ENCODE measurements around the gene SPATA21.

The SPATA21 gene

GRCh38 chr1:16451841-16452528 lies 14.8 kb upstream of the SPATA21 start:
- DNase-seq, result no peak

- DNase-seq, result no peak
Observed at GRCh38 chr1:16450863-16451481, 13.7 kb upstream of the SPATA21 start.

DNA sequence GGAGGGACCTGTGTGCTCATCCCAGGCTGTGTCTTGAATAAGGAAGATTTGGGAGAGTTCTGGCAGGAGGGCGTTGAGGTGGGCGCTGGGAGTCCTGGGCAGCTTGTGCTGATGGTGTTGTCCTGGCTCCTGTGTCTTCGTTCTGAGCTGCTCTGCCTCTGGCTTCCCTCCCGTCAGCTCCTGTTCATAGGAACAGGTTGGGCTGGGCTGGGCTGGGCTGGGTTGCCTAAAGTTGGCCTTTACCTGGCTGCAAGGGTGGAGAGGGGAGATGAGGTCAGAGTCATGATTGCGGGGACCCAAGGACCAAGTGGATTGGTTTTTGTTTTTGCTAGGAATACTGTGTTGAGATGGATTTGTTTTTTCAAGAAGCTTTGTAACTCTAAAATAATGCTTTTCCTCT lies 12.4 kb upstream of the SPATA21 start:
- no peak for DNase-seq

DNA sequence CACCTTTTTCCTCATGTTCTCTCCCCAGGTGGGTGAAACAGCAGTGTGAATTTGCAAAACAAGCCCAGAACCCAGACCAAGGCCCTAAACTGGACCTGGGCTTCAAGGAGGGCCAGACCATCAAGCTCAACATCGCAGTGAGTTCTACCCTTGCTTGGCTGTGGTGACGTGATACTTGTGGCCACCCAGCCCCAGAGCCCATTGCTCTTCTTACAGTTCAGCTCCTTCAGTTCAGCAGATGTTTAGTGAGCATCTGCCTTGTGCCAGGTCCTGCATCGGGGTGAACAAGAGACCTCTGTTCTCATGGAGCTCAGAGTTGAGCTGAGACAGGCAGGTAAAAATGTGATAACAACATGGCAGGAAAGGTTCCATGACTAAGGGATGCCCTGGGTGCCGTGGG lies 11.8 kb upstream of the SPATA21 start:
- DNase-seq, result no peak

GRCh38 chr1:16447641-16448040 lies 10.4 kb upstream of the SPATA21 start:
- no peak for DNase-seq

DNA sequence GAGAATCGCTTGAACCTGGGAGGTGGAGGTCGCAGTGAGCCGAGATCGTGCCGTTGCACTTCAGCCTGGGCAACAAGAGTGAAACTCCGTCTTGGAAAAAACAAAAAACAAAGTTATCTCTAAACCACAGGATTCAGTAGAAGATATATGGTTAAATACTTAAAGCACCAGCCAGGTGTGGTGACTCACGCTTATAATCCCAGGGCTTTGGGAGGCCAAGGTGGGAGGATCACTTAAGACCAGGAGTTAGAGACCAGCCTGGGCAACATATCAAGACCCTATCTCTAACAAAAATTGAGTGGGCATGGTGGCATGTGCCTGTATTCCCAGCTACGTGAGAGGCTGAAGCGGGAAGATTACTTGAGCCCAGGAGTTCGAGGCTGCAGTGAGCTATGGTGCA lies 8.9 kb upstream of the SPATA21 start:
- DNase-seq, result no peak

GRCh38 chr1:16445052-16445451 lies 7.8 kb upstream of the SPATA21 start:
- DNase-seq, result no peak

DNA sequence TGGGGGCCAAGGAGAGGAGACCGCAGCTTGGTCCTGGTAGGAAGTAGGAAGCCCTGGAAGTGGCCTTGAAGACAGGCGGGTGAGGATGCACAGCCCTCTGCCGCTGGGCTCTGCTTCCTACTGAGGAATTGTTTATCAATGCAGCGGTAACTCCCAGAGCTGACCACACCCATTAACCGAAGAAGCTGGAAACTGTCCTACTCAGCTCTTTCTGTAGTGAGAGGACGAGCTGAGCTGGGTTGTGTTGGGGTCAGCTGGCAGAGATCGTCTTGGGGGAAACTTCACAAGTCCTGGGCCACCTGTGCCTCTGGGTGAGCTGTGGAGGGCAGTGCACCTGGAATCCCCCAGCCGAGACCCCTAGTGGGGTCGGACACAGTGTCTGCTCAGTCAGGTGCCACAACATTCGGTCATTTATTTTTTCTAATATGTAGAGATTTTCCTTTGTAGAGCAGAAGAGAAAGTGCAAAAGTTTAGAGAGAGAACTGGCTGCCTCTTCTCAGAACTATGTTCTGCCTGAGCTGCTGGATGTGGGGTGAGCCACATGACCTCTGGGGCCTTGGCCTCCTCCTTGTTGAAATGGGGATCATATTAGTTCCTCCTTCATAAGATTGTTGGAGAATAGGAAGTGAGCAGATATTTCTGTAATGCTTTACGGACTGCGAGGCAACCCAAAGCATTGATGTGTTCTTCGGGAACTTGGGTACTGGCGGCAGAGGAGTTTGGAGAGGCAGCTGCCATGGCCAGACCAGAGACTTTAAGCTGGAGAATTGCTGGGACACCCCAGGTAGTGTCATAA lies 6.9 kb upstream of the SPATA21 start:
- no peak for DNase-seq

GRCh38 chr1:16442941-16443340 lies 5.7 kb upstream of the SPATA21 start:
- DNase-seq, result no peak

DNA sequence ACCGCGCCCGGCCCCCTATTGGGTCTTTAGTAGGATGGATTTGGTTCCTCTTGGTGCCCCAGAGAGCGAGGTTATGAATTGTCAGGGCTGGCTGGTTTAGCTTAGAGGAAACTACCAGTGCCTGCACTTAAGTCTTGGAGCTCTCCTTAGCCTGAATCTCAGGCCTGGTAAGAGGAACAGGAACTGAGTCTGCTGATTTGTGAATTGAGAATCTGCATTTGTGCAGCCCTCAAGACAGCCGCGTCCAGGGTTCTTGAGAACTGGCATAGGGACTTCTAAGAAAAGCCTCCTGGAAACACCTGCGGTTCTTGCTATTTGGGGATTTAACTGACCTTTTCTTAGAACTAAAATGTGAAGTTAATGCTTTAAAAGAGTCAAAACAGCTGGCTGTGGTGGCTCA lies 5.0 kb upstream of the SPATA21 start:
- no peak for DNase-seq

DNA sequence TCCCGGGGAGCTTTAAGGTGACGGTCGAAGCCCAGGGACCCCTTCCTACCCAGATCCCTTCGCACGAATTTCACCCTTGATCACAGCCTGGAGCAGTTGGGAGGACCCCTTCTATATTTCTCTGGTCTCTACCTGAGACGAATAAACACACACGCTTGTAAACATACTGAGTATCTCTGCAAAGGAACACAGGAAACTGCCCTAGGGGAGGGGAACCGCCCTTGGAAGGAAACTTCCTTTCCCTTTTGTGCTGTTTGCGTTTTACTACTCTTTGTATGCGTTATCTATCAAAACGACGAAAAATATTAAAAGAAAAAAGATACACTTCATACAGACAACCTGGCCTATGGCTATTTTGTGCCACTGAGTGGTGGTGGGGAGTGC lies 4.0 kb upstream of the SPATA21 start:
- DNase-seq, result no peak

GRCh38 chr1:16440470-16441281 lies 3.5 kb upstream of the SPATA21 start, which contains the start of gene NECAP2:
TSS of gene NECAP2 (plus strand) at chr1:16440724. CDS start at chr1:16440762, 38 bp downstream.
- peak; percentile 26 to 96 (median 85) for DNase-seq

DNA sequence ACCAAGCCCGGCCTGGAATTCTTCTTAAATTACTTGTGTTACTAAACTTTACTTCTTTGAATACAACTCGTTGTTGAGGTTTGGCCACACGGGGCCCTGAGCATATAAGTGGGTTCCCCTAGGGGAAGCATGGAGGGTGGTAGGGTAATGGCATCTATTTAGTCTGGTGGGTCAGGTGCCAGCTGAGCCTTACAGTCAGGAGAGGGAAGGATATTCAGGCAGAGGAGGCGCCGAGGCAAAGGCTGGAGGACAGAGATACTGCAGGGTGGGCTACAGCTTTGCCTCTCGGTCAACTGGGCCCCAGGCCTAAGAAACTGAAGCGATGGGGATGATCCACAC lies 2.9 kb upstream of the SPATA21 start:
- DNase-seq, result peak in 2 of 58 donors; percentile 43 to 46

DNA sequence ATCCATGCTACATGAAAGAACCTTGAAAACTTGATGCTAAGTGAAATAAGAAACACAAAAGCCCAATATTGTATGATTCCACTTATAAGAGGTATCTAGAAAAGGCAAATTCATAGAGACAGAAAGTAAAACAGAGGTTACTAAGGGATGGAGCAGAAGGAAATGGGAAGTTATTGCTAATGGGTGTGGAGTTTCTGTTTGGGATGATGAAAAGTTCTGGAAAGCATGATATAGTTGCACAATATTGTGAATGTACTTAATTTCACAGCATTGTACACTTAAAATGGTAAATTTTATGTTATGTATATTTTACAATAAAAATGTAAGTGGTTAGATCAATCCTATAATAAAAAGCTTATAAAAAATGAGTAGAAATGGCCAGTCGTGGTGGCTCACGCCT lies 1.7 kb upstream of the SPATA21 start:
- no peak for DNase-seq

GRCh38 chr1:16438516-16438915 lies 1.3 kb upstream of the SPATA21 start:
- DNase-seq, result no peak

DNA sequence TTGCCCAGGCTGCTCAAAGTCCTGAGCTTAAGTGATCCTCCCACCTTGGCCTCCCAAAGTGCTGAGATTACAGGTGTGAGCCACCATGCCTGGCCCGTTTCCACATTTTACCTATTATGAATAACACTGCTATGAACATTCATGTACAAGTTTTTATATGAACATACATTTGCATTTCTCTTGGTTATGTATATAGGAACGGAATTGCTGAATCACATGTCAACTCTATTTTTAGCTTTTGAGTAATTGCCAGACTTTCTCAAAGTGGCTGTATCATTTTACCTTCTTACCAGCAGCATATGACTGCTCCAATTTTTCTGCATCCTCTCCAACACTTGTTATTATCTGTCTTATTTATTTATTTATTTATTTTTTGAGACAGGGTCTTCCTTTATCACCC lies 2.7 kb downstream of the SPATA21 start:
- no peak for DNase-seq

- no peak for DNase-seq
Observed at GRCh38 chr1:16434007-16434406, 3.2 kb downstream of the SPATA21 start.

- no peak for DNase-seq
Observed at GRCh38 chr1:16433030-16433429, 4.2 kb downstream of the SPATA21 start.

DNA sequence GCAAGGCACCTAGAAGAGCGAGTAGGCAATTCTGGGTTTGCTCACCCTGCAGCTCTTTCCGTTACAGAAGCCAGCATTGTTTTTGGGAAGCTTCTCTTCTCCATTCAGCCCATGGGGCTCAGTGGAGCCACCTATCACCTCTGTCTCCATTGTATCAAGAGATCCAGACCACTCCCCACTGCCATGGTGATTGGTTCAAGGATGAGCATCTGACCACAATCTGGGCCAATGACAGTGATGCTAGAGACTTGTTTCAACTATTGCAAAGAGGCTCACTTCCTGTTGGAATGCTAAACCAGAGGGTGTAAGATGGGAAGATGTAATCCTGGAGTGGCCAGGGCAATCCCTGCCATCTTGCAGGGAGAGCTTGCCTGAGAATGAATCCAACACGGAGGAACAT lies 6.6 kb downstream of the SPATA21 start:
- no peak for DNase-seq

GRCh38 chr1:16425125-16426025 lies 11.8 kb downstream of the SPATA21 start:
- no peak for DNase-seq

GRCh38 chr1:16422041-16422440 lies 15.2 kb downstream of the SPATA21 start:
- no peak for DNase-seq

Measured in anterior cingulate cortex (tissue), 58 donors.